ENCODE results near the gene FARP1.

The FARP1 gene

GRCh38 chr13:98105929-98106336 lies 37.0 kb upstream of the FARP1 start:
- Histone ChIP-seq H3K36me3 (no peaks in the 10 kb centered on the region), H3K9ac (no peak overlapping the region), H3K4me3 (no peak overlapping the region), H3K9me3 (peaks cover 15% of the 10 kb centered on the region; the same call in 1 of the 2 replicates), H3K27ac (no peak overlapping the region), H3K4me2 (no peak overlapping the region), H4K20me1 (no peaks in the 10 kb centered on the region), H3K4me1 (no peaks in the 10 kb centered on the region), H3K27me3 (no peaks in the 10 kb centered on the region)
- no peak for TF ChIP-seq Cebpa-rat (IDR thresholded peaks at IDR 0.05)

- TF ChIP-seq Cebpa-rat (IDR thresholded peaks at IDR 0.05) = no peak
- no peak overlapping the region for H3K9ac ChIP-seq
- H3K4me1 ChIP-seq = no peaks in the 10 kb centered on the region
- peaks cover 15% of the 10 kb centered on the region; the same call in 1 of the 2 replicates for H3K9me3 ChIP-seq
- H3K27ac ChIP-seq = no peak overlapping the region
- H4K20me1 ChIP-seq = no peaks in the 10 kb centered on the region
- no peak overlapping the region for H3K4me2 ChIP-seq
- H3K36me3 ChIP-seq = no peaks in the 10 kb centered on the region
- H3K4me3 ChIP-seq = no peak overlapping the region
- H3K27me3 ChIP-seq = no peaks in the 10 kb centered on the region
Observed at GRCh38 chr13:98108341-98108740, 34.6 kb upstream of the FARP1 start.

- Histone ChIP-seq H3K36me3 (no peaks in the 10 kb centered on the region), H3K4me2 (no peak overlapping the region), H3K4me3 (no peak overlapping the region), H3K9me3 (peaks cover 15% of the 10 kb centered on the region; the same call in 1 of the 2 replicates), H3K27me3 (no peaks in the 10 kb centered on the region), H4K20me1 (no peaks in the 10 kb centered on the region), H3K27ac (no peak overlapping the region), H3K9ac (no peak overlapping the region), H3K4me1 (no peaks in the 10 kb centered on the region)
- no peak for TF ChIP-seq Cebpa-rat (IDR thresholded peaks at IDR 0.05)
Observed at GRCh38 chr13:98109226-98109853, 33.6 kb upstream of the FARP1 start.

- H3K4me1 ChIP-seq = no peaks in the 10 kb centered on the region
- H4K20me1 ChIP-seq = no peaks in the 10 kb centered on the region
- no peak overlapping the region for H3K4me2 ChIP-seq
- no peak overlapping the region for H3K4me3 ChIP-seq
- TF ChIP-seq Cebpa-rat (IDR thresholded peaks at IDR 0.05) = no peak
- peaks cover 8% of the 10 kb centered on the region; the same call in 1 of the 2 replicates for H3K9me3 ChIP-seq
- H3K9ac ChIP-seq = no peak overlapping the region
- no peak overlapping the region for H3K27ac ChIP-seq
- H3K27me3 ChIP-seq = no peaks in the 10 kb centered on the region
- no peaks in the 10 kb centered on the region for H3K36me3 ChIP-seq
Observed at GRCh38 chr13:98110749-98111148, 32.1 kb upstream of the FARP1 start.

GRCh38 chr13:98111168-98112098 lies 31.5 kb upstream of the FARP1 start:
- H3K9ac ChIP-seq = no peak overlapping the region
- no peak for TF ChIP-seq Cebpa-rat (IDR thresholded peaks at IDR 0.05)
- peaks cover 4% of the 10 kb centered on the region; the same call in 1 of the 2 replicates for H3K9me3 ChIP-seq
- H3K27ac ChIP-seq = no peak overlapping the region
- no peaks in the 10 kb centered on the region for H3K36me3 ChIP-seq
- no peaks in the 10 kb centered on the region for H3K27me3 ChIP-seq
- H4K20me1 ChIP-seq = no peaks in the 10 kb centered on the region
- H3K4me1 ChIP-seq = no peaks in the 10 kb centered on the region
- no peak overlapping the region for H3K4me3 ChIP-seq
- no peak overlapping the region for H3K4me2 ChIP-seq

- H3K36me3 ChIP-seq = no peaks in the 10 kb centered on the region
- no peaks in the 10 kb centered on the region for H4K20me1 ChIP-seq
- no peak overlapping the region for H3K9ac ChIP-seq
- H3K27me3 ChIP-seq = no peaks in the 10 kb centered on the region
- no peak overlapping the region for H3K27ac ChIP-seq
- no peaks in the 10 kb centered on the region for H3K9me3 ChIP-seq
- H3K4me2 ChIP-seq = no peak overlapping the region
- no peaks in the 10 kb centered on the region for H3K4me1 ChIP-seq
- H3K4me3 ChIP-seq = no peak overlapping the region
- TF ChIP-seq Cebpa-rat (IDR thresholded peaks at IDR 0.05) = no peak
Observed at GRCh38 chr13:98112456-98112855, 30.4 kb upstream of the FARP1 start.

GRCh38 chr13:98118865-98119264 lies 24.0 kb upstream of the FARP1 start:
- no peak overlapping the region for H3K4me2 ChIP-seq
- peaks cover 11% of the 10 kb centered on the region for H3K9me3 ChIP-seq
- no peak overlapping the region for H3K4me3 ChIP-seq
- no peaks in the 10 kb centered on the region for H3K36me3 ChIP-seq
- H4K20me1 ChIP-seq = no peaks in the 10 kb centered on the region
- no peak overlapping the region for H3K27ac ChIP-seq
- H3K27me3 ChIP-seq = no peaks in the 10 kb centered on the region
- H3K4me1 ChIP-seq = no peaks in the 10 kb centered on the region
- H3K9ac ChIP-seq = no peak overlapping the region
- TF ChIP-seq Cebpa-rat (IDR thresholded peaks at IDR 0.05) = no peak

GRCh38 chr13:98123176-98123575 lies 19.7 kb upstream of the FARP1 start:
- no peak for TF ChIP-seq Cebpa-rat (IDR thresholded peaks at IDR 0.05)
- no peaks in the 10 kb centered on the region for H4K20me1 ChIP-seq
- no peaks in the 10 kb centered on the region for H3K4me1 ChIP-seq

GRCh38 chr13:98129059-98129746 lies 13.7 kb upstream of the FARP1 start:
- Histone ChIP-seq H4K20me1 (no peaks in the 10 kb centered on the region), H3K9me3 (peaks cover 19% of the 10 kb centered on the region), H3K36me3 (no peaks in the 10 kb centered on the region), H3K4me3 (no peak overlapping the region), H3K27me3 (no peaks in the 10 kb centered on the region), H3K4me1 (peaks cover 10% of the 10 kb centered on the region), H3K9ac (no peak overlapping the region), H3K4me2 (no peak overlapping the region), H3K27ac (no peak overlapping the region)
- TF ChIP-seq Cebpa-rat (IDR thresholded peaks at IDR 0.05) = no peak

More at GRCh38 chr13:98123176-98123575, 19.7 kb upstream of the FARP1 start:
- Histone ChIP-seq H3K9me3 (peaks cover 24% of the 10 kb centered on the region), H3K9ac (no peak overlapping the region), H3K4me2 (no peak overlapping the region), H3K27ac (no peak overlapping the region), H3K27me3 (no peaks in the 10 kb centered on the region), H3K36me3 (no peaks in the 10 kb centered on the region), H3K4me3 (no peak overlapping the region)
